GM06990 (cell line): ENCODE results near the gene ZDHHC14.
"Not testable (repeated sequence)": the region's sequence is repeated elsewhere in the genome, so short reads cannot be mapped to it uniquely, and the experiment has no call there.

Source experiments
- DNase-seq: peaks from one replicate; pipeline ENCODE4 v3.0.0-alpha.2; 2011; ENCODE audit not compliant: insufficient read length; ENCODE audit errors: extremely low read depth
- H3K27me3 ChIP-seq: replicated peaks from 2 replicates; pipeline ENCODE4 v1.6.0; 2011; ENCODE audit warnings: low read length; ENCODE audit not compliant: control insufficient read depth, insufficient read depth
- H3K36me3 ChIP-seq: 2 replicates; pipeline ENCODE4 v1.5.1; 2011; ENCODE audit warnings: low read length; ENCODE audit not compliant: control insufficient read depth, insufficient read depth
- H3K4me3 ChIP-seq: replicated peaks from 2 replicates; pipeline ENCODE4 v1.5.1; 2011; ENCODE audit warnings: low read depth, mild to moderate bottlenecking, control low read depth, low read length
- TF ChIP-seq, protein P1 (sequence below): IDR thresholded peaks from 2 replicates; pipeline ENCODE4 v1.5.1; 2011; ENCODE audit warnings: low read length, control low read depth, mild to moderate bottlenecking, inconsistent platforms; ENCODE audit not compliant: insufficient read depth, poor library complexity, severe bottlenecking

Gene ZDHHC14

DNA sequence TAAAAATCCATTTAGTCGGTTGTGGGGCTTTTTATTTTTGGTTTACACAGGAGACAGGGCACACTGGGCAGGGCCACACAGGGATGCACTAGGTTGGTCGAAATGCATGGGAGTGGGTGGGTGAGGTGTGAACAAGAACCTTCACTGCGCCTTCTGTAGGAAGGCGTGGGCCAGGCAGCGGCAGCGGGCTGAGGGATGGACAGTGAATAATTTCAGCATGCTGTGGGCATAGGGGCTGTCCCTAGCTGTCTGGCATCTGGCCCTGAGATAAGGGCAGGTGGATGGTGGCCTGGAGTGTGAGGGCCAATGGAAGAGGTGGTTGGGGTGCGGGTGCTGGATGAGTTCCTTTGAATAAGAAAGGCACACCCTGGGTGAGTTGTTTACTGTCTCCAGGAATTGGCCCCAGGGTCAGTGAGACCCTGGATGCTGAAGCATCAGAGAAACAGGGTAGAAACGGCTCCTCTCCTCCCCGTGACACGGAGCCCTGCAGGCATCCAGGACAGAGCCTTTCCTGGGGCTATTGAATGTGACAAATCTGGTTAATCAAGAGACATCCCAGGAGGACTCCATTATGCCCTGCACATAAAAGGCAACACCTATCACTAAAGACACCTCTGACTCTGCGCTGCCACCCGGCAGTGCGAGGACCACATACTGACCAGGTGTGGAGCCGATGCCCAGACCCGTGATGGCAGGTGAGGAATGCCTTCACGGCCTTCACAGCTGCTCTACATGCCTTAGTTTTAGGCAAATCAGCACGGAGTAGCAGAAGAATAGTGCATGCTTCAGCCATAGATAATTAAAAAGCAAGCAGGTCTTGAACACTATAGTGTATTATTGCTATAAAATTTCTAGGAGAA, 319.0 kb downstream of the ZDHHC14 start:
- TF ChIP-seq, protein P1, sequence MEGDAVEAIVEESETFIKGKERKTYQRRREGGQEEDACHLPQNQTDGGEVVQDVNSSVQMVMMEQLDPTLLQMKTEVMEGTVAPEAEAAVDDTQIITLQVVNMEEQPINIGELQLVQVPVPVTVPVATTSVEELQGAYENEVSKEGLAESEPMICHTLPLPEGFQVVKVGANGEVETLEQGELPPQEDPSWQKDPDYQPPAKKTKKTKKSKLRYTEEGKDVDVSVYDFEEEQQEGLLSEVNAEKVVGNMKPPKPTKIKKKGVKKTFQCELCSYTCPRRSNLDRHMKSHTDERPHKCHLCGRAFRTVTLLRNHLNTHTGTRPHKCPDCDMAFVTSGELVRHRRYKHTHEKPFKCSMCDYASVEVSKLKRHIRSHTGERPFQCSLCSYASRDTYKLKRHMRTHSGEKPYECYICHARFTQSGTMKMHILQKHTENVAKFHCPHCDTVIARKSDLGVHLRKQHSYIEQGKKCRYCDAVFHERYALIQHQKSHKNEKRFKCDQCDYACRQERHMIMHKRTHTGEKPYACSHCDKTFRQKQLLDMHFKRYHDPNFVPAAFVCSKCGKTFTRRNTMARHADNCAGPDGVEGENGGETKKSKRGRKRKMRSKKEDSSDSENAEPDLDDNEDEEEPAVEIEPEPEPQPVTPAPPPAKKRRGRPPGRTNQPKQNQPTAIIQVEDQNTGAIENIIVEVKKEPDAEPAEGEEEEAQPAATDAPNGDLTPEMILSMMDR, result no peak
- no peak for DNase-seq
- no peaks in the 10 kb centered on the region for H3K36me3 ChIP-seq
- no peak overlapping the region for H3K4me3 ChIP-seq
- no peaks in the 10 kb centered on the region; the same call in none of the 2 replicates for H3K27me3 ChIP-seq

DNA sequence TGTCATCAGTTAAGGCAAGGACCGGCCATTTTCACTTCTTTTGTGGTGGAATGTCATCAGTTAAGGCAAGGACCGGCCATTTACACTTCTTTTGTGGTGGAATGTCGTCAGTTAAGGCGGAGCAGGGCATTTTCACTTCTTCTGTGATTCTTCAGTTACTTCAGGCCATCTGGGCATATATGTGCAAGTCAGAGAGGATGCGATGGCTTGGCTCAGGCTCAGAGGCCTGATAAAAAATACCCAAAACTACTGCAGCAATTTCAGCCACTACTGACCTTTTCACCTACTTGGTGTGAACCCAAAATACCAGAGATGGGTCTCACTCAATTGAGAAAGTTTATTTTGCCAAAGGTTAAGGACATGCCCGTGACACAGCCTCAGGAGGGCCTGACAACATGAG, 325.4 kb downstream of the ZDHHC14 start:
- not testable (repeated sequence) for DNase-seq, H3K27me3 ChIP-seq, H3K36me3 ChIP-seq, H3K4me3 ChIP-seq

DNA sequence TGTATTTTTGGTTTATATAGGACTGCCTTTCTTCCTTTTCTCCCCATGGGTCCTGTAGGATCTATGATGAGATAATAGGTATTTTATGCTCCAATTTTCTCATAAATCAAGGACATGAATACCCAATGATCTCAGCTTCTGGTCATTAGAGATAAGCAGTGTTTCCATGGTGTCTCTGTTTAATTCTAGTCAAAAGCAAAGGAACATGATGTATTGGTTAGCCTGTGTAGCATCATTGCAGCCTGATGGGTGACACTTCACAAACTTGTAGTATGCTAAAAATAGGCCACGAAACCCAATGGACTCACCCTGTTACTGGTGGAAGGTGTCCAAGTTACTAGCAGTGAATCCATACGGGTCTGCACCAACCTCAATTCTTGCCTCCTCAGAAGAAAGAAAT, 325.9 kb downstream of the ZDHHC14 start:
- no peaks in the 10 kb centered on the region for H3K36me3 ChIP-seq
- TF ChIP-seq, protein P1, result no peak
- no peak for DNase-seq
- H3K4me3 ChIP-seq, result no peak overlapping the region
- H3K27me3 ChIP-seq, result 0 out of 2 replicates have a peak, but pooled peaks cover 1% of the 10 kb centered on the region

DNA sequence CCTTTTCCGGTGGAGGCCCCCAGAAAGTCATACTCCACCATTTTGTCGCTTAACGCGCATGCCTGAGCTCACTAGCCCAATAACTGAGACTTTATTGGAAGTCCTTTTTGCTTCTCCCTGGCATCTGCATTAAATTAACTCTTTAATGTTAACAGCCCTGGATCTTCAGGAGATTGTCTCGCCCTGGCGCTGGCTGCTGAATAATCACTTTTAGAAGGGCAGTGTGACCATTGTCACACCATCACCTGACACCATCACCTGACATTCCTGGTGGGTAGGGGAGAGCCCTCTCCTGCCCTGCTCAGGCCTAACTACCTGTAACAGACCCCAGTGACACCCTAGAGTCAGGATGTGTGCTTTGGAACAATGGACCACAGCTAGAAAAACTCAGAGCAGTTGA, 326.6 kb downstream of the ZDHHC14 start:
- no peaks in the 10 kb centered on the region for H3K36me3 ChIP-seq
- no peak for DNase-seq
- 0 out of 2 replicates have a peak, but pooled peaks cover 1% of the 10 kb centered on the region for H3K27me3 ChIP-seq
- TF ChIP-seq, protein P1, result no peak
- H3K4me3 ChIP-seq, result no peak overlapping the region

DNA sequence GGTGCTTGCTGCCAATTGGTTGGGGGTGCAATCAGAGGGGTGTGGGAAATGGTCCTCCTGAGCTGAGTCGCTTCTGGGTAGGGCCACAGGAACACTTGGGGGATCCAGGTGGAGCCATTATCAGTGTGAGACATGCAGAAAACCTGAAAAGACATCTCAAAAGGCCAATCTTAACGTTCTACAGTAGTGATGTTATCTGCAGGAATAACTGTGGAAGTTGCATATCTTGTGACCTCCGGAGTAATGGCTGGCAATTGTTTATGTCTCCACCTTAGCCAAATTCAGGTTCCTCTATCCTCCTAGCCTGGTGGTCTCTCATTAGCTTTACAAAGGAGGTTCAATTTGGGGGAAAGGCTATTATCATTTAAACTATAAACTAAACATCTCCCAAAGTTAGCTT, 327.2 kb downstream of the ZDHHC14 start:
- Histone ChIP-seq H3K36me3 (no peaks in the 10 kb centered on the region), H3K4me3 (no peak overlapping the region), H3K27me3 (0 out of 2 replicates have a peak, but pooled peaks cover 1% of the 10 kb centered on the region)
- no peak for DNase-seq
- TF ChIP-seq, protein P1, result no peak

DNA sequence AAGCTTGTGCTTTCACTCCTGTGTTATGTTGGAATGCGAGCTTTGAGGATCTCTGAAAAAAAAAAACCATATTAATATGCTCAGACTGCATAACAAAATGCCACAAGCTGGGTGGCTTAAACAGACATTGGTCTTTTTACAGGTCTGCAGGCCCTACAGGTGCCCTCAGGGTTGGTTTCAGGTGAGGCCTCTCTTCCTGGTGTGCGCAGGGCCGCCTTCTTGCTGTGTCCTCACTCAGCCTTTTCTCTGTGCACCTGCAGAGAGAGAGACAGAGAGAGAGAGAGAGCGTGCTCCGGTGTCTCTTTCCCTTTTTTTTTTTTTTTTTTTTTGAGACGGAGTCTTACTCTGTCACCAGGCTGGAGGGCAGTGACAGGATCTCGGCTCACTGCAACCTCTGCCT, 327.9 kb downstream of the ZDHHC14 start:
- 0 out of 2 replicates have a peak, but pooled peaks cover 1% of the 10 kb centered on the region for H3K27me3 ChIP-seq
- H3K36me3 ChIP-seq, result no peaks in the 10 kb centered on the region
- H3K4me3 ChIP-seq, result no peak overlapping the region
- no peak for DNase-seq
- TF ChIP-seq, protein P1, result no peak
